HUES64 (cell line): Measurements from ENCODE around the gene ZSCAN31.
A peak's percentile ranks its signal among the peaks of the same experiment; 100 is the strongest.
"Not testable (repeated sequence)": the region's sequence is repeated elsewhere in the genome, so short reads cannot be mapped to it uniquely, and the experiment has no call there.

Source experiments
- H3K27ac ChIP-seq: 2 replicates; pipeline ENCODE4 v1.7.0; 2013; ENCODE audit warnings: low read depth, low read length, inconsistent platforms
- H3K27me3 ChIP-seq: 2 replicates; pipeline ENCODE4 v1.6.1; 2013; ENCODE audit warnings: mild to moderate bottlenecking, low read length; ENCODE audit not compliant: insufficient read depth
- H3K36me3 ChIP-seq: 2 replicates; pipeline ENCODE4 v1.6.1; 2013; ENCODE audit warnings: mild to moderate bottlenecking, low read length; ENCODE audit not compliant: insufficient read depth
- H3K4me1 ChIP-seq: 2 replicates; pipeline ENCODE4 v1.6.1; 2013; ENCODE audit warnings: mild to moderate bottlenecking, low read length, moderate library complexity; ENCODE audit not compliant: insufficient read depth
- H3K4me3 ChIP-seq: 2 replicates; pipeline ENCODE4 v1.5.1; 2013; ENCODE audit warnings: mild to moderate bottlenecking, low read length, moderate library complexity
- H3K9ac ChIP-seq: 2 replicates; pipeline ENCODE4 v1.6.1; 2013; ENCODE audit warnings: mild to moderate bottlenecking, low read depth, low read length
- H3K9me3 ChIP-seq: 2 replicates; pipeline ENCODE4 v1.6.1; 2013; ENCODE audit warnings: low read depth, low read length; ENCODE audit not compliant: insufficient read depth
- WGBS: fragments of 150-250, 120-280 bp; methylation state at CpG from one replicate; pipeline ENCODE4 v1.1.7; 2013; ENCODE audit warnings: missing lambda C conversion rate; 5-methylcytosine and 5-hydroxymethylcytosine counted together

The ZSCAN31 gene

DNA sequence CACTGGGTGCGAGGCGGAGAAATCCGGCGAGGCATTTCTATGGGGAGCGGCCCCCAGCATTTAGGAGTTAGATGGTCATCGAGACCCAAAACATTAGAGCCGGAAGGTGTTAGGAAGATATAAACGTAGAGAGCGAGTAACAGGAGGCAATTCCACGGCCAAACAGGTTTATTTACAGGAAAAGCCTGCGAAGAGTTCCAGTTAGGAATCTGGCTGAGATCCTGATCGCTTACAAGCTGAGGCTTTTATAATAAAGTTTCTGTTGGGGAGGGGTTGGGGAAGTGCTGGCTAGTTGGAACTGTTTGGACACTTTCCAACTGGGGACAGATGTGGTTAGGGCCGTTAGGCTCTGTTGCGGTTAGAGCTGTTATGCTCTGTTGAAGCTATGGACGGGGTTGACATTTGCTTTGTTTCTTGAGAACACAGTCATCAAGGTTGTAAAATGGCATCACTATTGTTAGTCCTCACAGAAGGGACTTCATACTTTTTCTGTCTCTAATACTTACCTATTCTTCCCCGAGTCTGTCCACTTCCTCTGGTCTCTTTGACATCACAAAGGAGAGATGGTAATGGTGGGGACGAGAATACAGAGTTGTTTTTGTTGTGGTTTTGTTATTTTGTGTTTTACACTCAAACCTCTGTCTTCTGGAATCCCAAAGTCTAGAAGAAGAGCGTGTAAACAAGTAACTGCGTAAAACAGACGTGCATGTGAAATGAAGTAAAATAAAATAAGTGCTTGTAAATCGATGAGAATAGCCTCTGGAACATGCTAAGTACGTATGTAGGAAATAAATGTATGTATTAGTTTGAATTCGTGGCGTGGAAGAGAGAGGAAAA is 554 bp upstream of the ZSCAN31 start:
- WGBS: 18% methylated on average over 24 of the region's 24 CpGs
- Histone ChIP-seq H3K9ac (peak overlapping the region; percentile 97), H3K27ac (peak overlapping the region; percentile 97), H3K4me3 (peak overlapping the region; percentile 81), H3K9me3 (no peaks in the 10 kb centered on the region), H3K4me1 (peaks cover 11% of the 10 kb centered on the region), H3K27me3 (no peaks in the 10 kb centered on the region), H3K36me3 (no peaks in the 10 kb centered on the region)

DNA sequence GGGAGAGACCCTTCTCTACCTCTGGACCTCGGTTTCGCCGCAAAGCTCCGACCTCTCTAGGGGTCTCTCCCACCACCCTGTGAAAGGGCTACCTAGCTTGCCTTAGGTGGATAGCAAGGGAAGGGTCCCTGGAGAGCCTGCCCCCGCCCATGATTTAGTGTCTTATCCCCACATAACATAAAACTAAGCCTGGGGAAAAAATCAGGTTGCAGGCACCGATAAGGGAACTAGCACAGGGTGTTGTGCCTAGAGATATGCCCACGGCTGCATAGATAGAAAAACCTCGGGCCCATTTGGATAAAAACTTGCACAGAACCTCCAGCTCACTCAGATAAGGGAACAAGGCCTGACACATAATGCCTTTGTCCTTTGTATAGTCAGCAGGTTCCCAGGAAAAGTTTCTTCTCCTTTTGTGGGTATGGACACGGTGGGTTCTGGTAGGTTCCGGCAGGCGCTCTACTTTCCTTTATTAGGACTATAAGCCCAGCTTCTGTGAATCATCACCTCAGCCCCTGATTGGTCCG is 846 bp downstream of the ZSCAN31 start:
- no peaks in the 10 kb centered on the region for H3K36me3 ChIP-seq
- no peaks in the 10 kb centered on the region for H3K27me3 ChIP-seq
- H3K27ac ChIP-seq: peak overlapping the region; percentile 97
- peaks cover 11% of the 10 kb centered on the region for H3K4me1 ChIP-seq
- H3K9ac ChIP-seq: peak overlapping the region; percentile 97
- peak overlapping the region; percentile 81 for H3K4me3 ChIP-seq
- no peaks in the 10 kb centered on the region for H3K9me3 ChIP-seq
- WGBS: 48% methylated on average over 12 of the region's 12 CpGs

DNA sequence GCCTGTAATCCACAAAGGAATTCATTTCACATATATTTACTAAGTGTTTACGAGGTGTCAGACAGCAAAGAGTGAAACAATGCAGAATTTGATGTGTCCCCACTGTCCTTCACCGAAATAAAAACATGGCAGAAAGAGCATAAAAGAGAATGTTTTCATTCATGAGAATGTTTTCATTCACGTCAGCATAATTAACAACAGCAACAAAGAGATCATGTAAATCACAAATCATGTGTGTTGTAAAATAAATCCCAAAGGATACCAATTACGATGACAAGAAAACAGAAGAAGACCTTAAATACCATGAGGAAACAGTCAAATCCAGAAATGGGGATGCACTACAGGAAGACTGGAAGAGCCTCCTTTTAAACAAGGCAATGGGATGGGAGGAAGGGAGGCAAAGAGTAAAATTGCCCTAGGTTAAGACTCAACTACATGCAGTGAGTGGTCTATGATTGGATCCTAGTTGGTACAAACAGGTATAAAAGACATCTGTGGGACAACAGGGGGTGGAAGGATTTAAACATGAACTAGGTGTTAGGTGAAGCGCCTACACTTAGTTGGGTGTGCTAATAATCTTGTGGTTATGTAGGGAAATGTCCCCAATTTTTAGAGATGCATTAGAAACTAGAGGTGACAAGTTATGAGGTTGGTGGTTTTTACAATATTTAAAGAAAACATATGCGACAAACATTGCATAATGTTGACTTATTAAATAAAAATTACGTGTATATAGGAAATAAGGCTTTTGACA is 1.5 kb downstream of the ZSCAN31 start:
- peak overlapping the region; percentile 97 for H3K27ac ChIP-seq
- H3K9me3 ChIP-seq: peaks cover under 1% of the 10 kb centered on the region; the same call in 1 of the 2 replicates
- H3K27me3 ChIP-seq: no peaks in the 10 kb centered on the region
- H3K36me3 ChIP-seq: no peaks in the 10 kb centered on the region; the same call in 1 of the 2 replicates
- H3K9ac ChIP-seq: peak overlapping the region; percentile 97
- peak overlapping the region; percentile 81 for H3K4me3 ChIP-seq
- peaks cover 11% of the 10 kb centered on the region for H3K4me1 ChIP-seq
- 97% methylated on average over 7 of the region's 7 CpGs for WGBS

DNA sequence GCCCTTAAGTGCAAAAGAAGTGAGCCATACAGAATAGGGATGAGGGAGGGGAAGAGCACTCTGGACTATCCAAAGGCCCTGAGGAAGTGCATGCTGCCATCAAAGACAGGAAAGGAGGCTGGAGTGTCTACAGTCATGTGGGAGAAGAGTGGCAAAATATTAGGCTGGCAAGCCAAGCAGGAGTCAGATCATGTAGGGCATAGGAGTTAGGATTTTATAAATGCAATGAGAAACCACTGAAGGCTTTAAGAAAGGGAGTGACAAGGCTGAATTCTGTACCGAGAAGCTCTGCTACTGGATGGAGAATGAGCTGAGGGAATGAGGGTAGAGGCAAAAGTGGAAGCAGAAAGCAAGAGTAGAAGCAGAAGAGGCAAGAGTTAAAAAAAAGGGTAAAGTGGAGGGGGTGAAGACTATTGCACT is 2.3 kb downstream of the ZSCAN31 start:
- Histone ChIP-seq H3K36me3 (peaks cover 7% of the 10 kb centered on the region; the same call in 1 of the 2 replicates), H3K4me3 (no peak overlapping the region), H3K27me3 (no peaks in the 10 kb centered on the region), H3K9me3 (peaks cover 8% of the 10 kb centered on the region), H3K27ac (no peak overlapping the region), H3K4me1 (peaks cover 11% of the 10 kb centered on the region), H3K9ac (no peak overlapping the region)
- 94% methylated on average over 1 of the region's 1 CpG for whole genome bisulfite sequencing

DNA sequence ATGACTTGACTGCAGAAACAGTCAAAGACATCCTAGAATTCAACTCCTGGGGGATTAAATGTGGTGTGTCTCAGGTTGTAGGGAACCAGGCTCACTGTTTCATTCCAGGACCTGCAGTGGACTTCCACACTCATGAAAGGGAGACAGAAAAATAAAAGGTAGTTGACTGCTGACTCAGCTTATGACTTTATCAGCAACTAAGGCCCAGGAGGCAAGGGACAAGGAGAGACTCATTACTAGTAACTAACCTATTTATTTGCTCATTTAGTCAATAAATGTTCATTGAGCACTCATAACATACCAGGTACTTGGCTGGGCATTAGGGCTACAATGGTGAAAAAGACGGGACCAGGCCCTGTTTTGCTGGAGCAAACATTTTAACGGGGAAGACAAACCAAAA is 2.9 kb downstream of the ZSCAN31 start:
- Histone ChIP-seq H3K4me1 (peaks cover 11% of the 10 kb centered on the region), H3K9ac (no peak overlapping the region), H3K9me3 (peaks cover 8% of the 10 kb centered on the region), H3K27ac (no peak overlapping the region), H3K4me3 (no peak overlapping the region), H3K36me3 (peaks cover 7% of the 10 kb centered on the region; the same call in 1 of the 2 replicates), H3K27me3 (no peaks in the 10 kb centered on the region)
- WGBS: 100% methylated on average over 1 of the region's 2 CpGs

DNA sequence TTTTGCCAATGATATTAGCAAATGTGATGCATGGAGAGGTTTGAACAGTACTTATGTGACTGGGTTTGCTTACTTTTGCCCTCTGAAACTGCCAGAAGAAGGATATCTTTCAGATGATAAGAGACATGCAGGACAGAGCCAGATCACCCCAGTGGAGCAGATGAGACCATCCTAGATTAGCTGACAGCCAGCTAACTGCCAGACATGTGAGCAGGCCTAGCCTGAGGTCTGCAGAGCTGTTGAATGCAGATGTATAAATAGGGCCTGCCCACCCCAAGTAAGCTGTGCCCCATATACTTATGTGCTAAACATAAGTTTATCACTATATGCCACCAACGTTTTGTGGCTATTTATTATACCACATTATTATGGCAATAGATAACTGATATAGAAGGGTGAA is 5.9 kb downstream of the ZSCAN31 start:
- Histone ChIP-seq H3K4me1 (peaks cover 6% of the 10 kb centered on the region), H3K9me3 (peaks cover 33% of the 10 kb centered on the region), H3K4me3 (no peak overlapping the region), H3K27me3 (no peaks in the 10 kb centered on the region), H3K36me3 (peaks cover 31% of the 10 kb centered on the region), H3K27ac (no peak overlapping the region), H3K9ac (no peak overlapping the region)
- no CpG with 5 or more reads among the region's 1 CpG for WGBS

DNA sequence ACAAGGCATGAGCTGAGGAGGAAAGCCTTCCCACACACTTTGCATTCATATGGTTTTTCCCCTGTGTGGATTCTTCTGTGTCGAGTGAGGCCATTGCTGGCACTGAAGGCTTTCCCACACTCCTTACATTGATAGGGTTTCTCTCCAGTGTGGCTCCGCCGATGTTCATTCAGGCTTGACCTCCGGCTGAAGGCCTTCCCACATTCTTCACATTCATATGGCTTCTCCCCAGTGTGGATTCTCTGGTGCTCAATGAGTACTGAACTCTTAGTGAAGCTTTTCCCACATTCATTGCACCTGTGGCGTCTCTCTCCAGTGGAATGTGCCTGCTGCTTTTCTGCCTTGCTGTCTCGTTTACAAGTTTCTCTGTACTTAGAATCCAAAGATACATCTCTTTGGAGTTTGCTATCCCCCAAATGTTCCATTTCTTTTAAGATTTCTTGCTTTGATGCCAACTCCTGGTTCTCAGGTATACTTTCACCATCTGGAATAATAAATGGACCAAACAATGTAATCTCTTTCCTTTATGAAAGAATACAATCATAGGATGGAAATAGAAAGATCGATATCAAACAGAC is 9.5 kb downstream of the ZSCAN31 start:
- H3K4me3 ChIP-seq: no peak overlapping the region
- no peak overlapping the region for H3K27ac ChIP-seq
- no peak overlapping the region for H3K9ac ChIP-seq
- no peaks in the 10 kb centered on the region for H3K27me3 ChIP-seq
- H3K36me3 ChIP-seq: peaks cover 31% of the 10 kb centered on the region
- H3K4me1 ChIP-seq: no peaks in the 10 kb centered on the region
- 97% methylated on average over 7 of the region's 7 CpGs for WGBS
- peaks cover 33% of the 10 kb centered on the region for H3K9me3 ChIP-seq

DNA sequence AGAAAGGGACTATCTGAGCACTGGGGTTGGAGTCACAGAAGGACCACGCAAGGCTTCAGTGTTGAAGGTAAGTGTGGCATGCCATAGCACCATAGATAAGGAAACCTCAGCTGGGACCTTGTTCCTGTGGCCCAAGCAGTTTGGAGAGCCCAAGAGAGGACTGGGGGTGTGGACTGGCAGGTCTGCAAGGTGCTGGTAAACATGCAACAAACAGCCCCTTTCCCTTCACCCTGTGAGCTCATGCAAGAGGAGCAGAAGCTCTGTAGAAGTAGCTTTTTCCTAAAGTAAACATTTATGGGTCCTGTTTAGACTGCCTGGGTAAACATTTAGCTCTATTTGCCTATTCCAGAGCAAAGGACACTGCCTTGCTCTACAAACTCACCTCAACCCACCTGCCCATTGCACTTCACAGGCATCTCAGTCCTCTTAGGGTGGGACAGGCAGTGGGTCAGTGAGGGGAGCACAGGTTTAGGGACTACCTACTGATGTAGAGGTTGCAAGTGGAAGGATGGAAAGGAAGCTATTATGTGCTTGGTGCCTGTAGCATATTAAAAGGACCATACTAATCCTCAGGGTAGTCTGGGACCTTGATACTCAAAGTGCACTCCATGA is 12.0 kb downstream of the ZSCAN31 start:
- Histone ChIP-seq H3K9ac (no peak overlapping the region), H3K27ac (no peak overlapping the region), H3K4me1 (no peaks in the 10 kb centered on the region), H3K4me3 (no peak overlapping the region), H3K27me3 (no peaks in the 10 kb centered on the region), H3K9me3 (peaks cover 33% of the 10 kb centered on the region), H3K36me3 (peaks cover 25% of the 10 kb centered on the region)
- 92% methylated on average over 1 of the region's 1 CpG for WGBS

DNA sequence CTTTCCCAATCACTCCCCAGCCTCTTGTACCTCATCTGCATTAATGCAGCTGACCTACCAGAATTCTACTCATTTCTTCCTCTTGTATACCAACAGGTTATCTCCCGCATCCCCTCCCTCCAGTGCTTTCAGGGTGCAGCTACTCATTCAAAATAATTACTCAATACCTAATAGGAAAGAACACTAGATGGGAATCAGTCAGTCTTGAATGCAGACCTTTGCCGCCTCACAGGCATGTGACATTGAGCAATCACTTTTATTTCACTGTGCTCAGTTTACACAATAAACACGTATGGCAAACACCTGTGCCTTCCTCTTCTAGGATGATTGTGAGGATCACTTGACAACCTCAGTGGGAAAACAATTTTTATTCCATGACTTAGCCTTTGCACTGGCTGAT is 13.3 kb downstream of the ZSCAN31 start:
- H3K4me1 ChIP-seq: no peaks in the 10 kb centered on the region
- no peak overlapping the region for H3K4me3 ChIP-seq
- H3K27me3 ChIP-seq: no peaks in the 10 kb centered on the region
- H3K27ac ChIP-seq: no peak overlapping the region
- H3K36me3 ChIP-seq: peaks cover 24% of the 10 kb centered on the region
- H3K9me3 ChIP-seq: peaks cover 30% of the 10 kb centered on the region
- H3K9ac ChIP-seq: no peak overlapping the region
- WGBS: 95% methylated on average over 3 of the region's 3 CpGs

DNA sequence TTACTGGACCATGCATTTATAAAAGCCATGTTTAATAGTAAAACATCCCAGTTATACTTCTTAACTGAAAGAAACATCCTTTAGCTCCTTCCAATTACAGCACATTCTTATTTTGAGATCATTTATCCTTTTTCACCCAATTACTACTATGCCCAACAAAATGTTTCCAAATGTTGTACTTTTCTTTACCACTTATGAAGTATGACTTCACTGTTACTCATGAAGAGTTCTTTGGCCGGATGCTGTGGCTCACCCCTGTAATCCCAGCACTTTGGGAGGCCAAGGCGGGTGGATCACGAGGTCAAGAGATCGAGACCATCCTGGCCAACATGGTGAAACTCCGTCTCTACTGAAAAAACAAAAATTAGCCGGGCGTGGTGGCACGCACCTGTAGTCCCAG is 18.1 kb downstream of the ZSCAN31 start:
- H3K4me1 ChIP-seq, H3K9ac ChIP-seq, H3K27me3 ChIP-seq, H3K9me3 ChIP-seq, H3K4me3 ChIP-seq, H3K27ac ChIP-seq, H3K36me3 ChIP-seq: not testable (repeated sequence)
- WGBS: 95% methylated on average over 8 of the region's 8 CpGs
